Progenitor cell of endocrine pancreas (in vitro differentiated cells): ENCODE data around the gene CASK. TPM values are rescaled to one million over a fixed set of nuclear protein-coding genes. Genes with fewer than 3 reads are reported as not detected.

Experiments used
- DNase-seq: peaks from one replicate; pipeline ENCODE4 v3.0.0; 2021; ENCODE audit warnings: low spot score; ENCODE audit not compliant: unreplicated experiment
- H3K27ac Mint-ChIP-seq: 2 replicates; pipeline ENCODE4 v1.8.0; 2021; ENCODE audit warnings: mild to moderate bottlenecking, moderate library complexity, mixed read lengths
- H3K27me3 Mint-ChIP-seq: 2 replicates; pipeline ENCODE4 v1.8.0; 2021; ENCODE audit warnings: mixed read lengths
- H3K36me3 Mint-ChIP-seq: 2 replicates; pipeline ENCODE4 v1.8.0; 2022; ENCODE audit warnings: mixed read lengths; ENCODE audit not compliant: insufficient read depth
- H3K4me1 Mint-ChIP-seq: 2 replicates; pipeline ENCODE4 v1.8.0; 2021; ENCODE audit warnings: low read depth, mixed read lengths
- H3K4me3 Mint-ChIP-seq: 2 replicates; pipeline ENCODE4 v1.8.0; 2021; ENCODE audit warnings: low read depth, mild to moderate bottlenecking, moderate library complexity, mixed read lengths
- H3K9me3 Mint-ChIP-seq: 2 replicates; pipeline ENCODE4 v1.8.0; 2021; ENCODE audit warnings: low read depth, mixed read lengths
- CTCF ChIP-seq: fragments of 200-600 bp; sonication (generic); IDR thresholded peaks from one replicate; pipeline ENCODE4 v1.5.0; 2021; ENCODE audit warnings: antibody characterized with exemption, mild to moderate bottlenecking; ENCODE audit not compliant: unreplicated experiment
- total RNA-seq: library from RNA; stranded (reverse); gene quantifications from 2 replicates; pipeline ENCODE4 v1.2.1, GENCODE V29; 2021

Gene CASK
- total RNA-seq, 1 donor from 2014 or later, result 68.3 TPM

DNA sequence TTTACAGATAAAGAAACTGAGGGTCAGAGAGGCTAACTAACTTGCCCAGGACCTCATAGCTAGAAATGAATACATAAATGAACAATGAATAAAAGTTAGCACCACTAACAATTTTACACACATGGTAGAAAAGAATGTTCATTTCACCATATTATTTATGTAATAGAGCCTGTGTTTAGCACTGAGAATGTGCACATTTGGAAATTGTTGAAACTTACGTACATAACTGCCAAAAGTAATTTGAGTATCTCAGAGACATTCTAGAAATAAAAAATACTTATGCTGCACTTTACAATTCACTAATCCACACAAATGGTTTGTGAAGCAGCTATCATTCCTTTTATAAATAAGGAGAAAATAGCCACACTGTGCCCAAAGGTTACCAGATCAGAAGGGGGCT lies 9.9 kb downstream of the CASK start:
- Mint-ChIP-seq H3K4me3 (no peak overlapping the region), H3K4me1 (peaks cover 16% of the 10 kb centered on the region), H3K27ac (no peak overlapping the region), H3K27me3 (no peaks in the 10 kb centered on the region), H3K36me3 (no peaks in the 10 kb centered on the region), H3K9me3 (peaks cover 7% of the 10 kb centered on the region)
- no peak for TF ChIP-seq CTCF
- DNase-seq, result no peak

DNA sequence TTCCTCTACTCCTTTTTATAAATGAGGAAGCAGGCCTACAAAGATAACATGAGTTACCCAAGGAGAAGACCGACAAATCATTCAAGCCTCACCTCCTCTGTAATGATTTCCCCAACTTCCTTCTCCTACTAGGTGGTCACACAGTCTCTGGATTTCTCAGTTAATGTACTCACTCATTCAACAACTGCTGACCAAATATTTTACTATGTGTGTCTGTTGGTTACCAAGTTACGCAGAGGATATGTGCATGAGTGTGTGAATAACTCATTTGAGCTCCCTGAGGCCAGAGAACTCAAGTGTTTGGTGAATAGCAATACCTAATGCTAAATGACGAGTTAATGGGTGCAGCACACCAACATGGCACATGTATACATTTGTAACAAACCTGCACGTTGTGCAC lies 10.4 kb downstream of the CASK start:
- Mint-ChIP-seq H3K36me3 (no peaks in the 10 kb centered on the region), H3K27ac (no peak overlapping the region), H3K4me3 (no peak overlapping the region), H3K27me3 (no peaks in the 10 kb centered on the region), H3K9me3 (peaks cover 11% of the 10 kb centered on the region), H3K4me1 (peaks cover 15% of the 10 kb centered on the region)
- no peak for DNase-seq
- no peak for TF ChIP-seq CTCF

GRCh38 chrX:41909068-41909467 lies 14.3 kb downstream of the CASK start:
- no peak overlapping the region for H3K4me3 Mint-ChIP-seq
- H3K9me3 Mint-ChIP-seq, result peaks cover 29% of the 10 kb centered on the region
- TF ChIP-seq CTCF, result no peak
- H3K27ac Mint-ChIP-seq, result no peak overlapping the region
- no peak for DNase-seq
- peaks cover 3% of the 10 kb centered on the region for H3K4me1 Mint-ChIP-seq
- no peaks in the 10 kb centered on the region for H3K27me3 Mint-ChIP-seq
- H3K36me3 Mint-ChIP-seq, result peaks cover 10% of the 10 kb centered on the region

- peaks cover 12% of the 10 kb centered on the region for H3K36me3 Mint-ChIP-seq
- no peak for TF ChIP-seq CTCF
- peaks cover 43% of the 10 kb centered on the region for H3K9me3 Mint-ChIP-seq
- no peak for DNase-seq
- no peak overlapping the region for H3K4me3 Mint-ChIP-seq
- H3K4me1 Mint-ChIP-seq, result no peaks in the 10 kb centered on the region
- no peak overlapping the region for H3K27ac Mint-ChIP-seq
- H3K27me3 Mint-ChIP-seq, result no peaks in the 10 kb centered on the region
Observed at GRCh38 chrX:41906515-41907187, 16.7 kb downstream of the CASK start.

DNA sequence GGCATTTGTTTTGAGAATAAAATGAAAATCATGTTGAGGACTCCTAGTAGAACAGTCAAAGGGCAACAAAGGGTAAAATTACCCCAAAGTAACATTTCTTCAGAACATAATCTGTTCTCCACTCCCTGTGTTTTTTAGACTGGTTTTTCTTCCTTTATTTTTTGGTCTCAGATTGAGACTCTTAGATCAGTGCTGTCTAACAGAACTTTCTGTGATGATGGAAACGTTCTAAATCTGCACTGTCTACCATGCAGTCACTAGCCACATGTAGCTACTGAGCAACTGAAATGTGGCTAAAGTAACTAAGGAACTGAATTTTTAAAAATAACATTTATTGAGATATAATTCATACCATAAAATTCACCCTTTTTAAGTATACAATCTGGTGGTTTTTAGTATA lies 19.8 kb downstream of the CASK start:
- Mint-ChIP-seq H3K36me3 (peaks cover 17% of the 10 kb centered on the region), H3K9me3 (peaks cover 53% of the 10 kb centered on the region), H3K4me1 (no peaks in the 10 kb centered on the region), H3K27ac (no peak overlapping the region), H3K27me3 (no peaks in the 10 kb centered on the region), H3K4me3 (no peak overlapping the region)
- TF ChIP-seq CTCF, result no peak
- DNase-seq, result no peak
